ENCODE data around the gene BCAS3. TPM values are rescaled to one million over a fixed set of nuclear protein-coding genes. Genes with fewer than 3 reads are reported as not detected.
A peak's percentile ranks its signal among the peaks of the same experiment; 100 is the strongest.

Gene BCAS3
- total RNA-seq, 1 donor from 2014 or later: 15.2 TPM

GRCh38 chr17:61189968-61190367, 512.3 kb downstream of the BCAS3 start:
- no peak for TF ChIP-seq CTCF (conservative IDR thresholded peaks at IDR 0.05; ENCODE audit: low read depth, low read length)
- DNase-seq (ENCODE audit: low read depth): no peak
- H3K4me3 ChIP-seq (ENCODE audit: low read depth, low read length): no peak overlapping the region

- H3K4me3 ChIP-seq (ENCODE audit: low read depth, low read length): no peak overlapping the region
- TF ChIP-seq CTCF (conservative IDR thresholded peaks at IDR 0.05; ENCODE audit: low read depth, low read length): no peak
- no peak for DNase-seq (ENCODE audit: low read depth)
Observed at GRCh38 chr17:61196302-61196704, 518.7 kb downstream of the BCAS3 start.

- DNase-seq (ENCODE audit: low read depth): no peak
- TF ChIP-seq CTCF (conservative IDR thresholded peaks at IDR 0.05; ENCODE audit: low read depth, low read length): no peak
- H3K4me3 ChIP-seq (ENCODE audit: low read depth, low read length): no peak overlapping the region
Observed at GRCh38 chr17:61196799-61197198, 519.1 kb downstream of the BCAS3 start.

- no peak for TF ChIP-seq CTCF (conservative IDR thresholded peaks at IDR 0.05; ENCODE audit: low read depth, low read length)
- no peak for DNase-seq (ENCODE audit: low read depth)
- no peak overlapping the region for H3K4me3 ChIP-seq (ENCODE audit: low read depth, low read length)
Observed at GRCh38 chr17:61199431-61200338, 522.0 kb downstream of the BCAS3 start.

GRCh38 chr17:61200339-61200715, 522.7 kb downstream of the BCAS3 start:
- TF ChIP-seq CTCF (conservative IDR thresholded peaks at IDR 0.05; ENCODE audit: low read depth, low read length): no peak
- DNase-seq (ENCODE audit: low read depth): no peak
- H3K4me3 ChIP-seq (ENCODE audit: low read depth, low read length): no peak overlapping the region

GRCh38 chr17:61201211-61201610, 523.6 kb downstream of the BCAS3 start:
- H3K4me3 ChIP-seq (ENCODE audit: low read depth, low read length): no peak overlapping the region
- peak; percentile 89 for DNase-seq (ENCODE audit: low read depth)

More at GRCh38 chr17:61201211-61201610, 523.6 kb downstream of the BCAS3 start:
- no peak for TF ChIP-seq CTCF (conservative IDR thresholded peaks at IDR 0.05; ENCODE audit: low read depth, low read length)
